ENCODE measurements around the gene AKAP11. TPM values are rescaled to one million over a fixed set of nuclear protein-coding genes. Genes with fewer than 3 reads are reported as not detected.

Gene AKAP11, protein sequence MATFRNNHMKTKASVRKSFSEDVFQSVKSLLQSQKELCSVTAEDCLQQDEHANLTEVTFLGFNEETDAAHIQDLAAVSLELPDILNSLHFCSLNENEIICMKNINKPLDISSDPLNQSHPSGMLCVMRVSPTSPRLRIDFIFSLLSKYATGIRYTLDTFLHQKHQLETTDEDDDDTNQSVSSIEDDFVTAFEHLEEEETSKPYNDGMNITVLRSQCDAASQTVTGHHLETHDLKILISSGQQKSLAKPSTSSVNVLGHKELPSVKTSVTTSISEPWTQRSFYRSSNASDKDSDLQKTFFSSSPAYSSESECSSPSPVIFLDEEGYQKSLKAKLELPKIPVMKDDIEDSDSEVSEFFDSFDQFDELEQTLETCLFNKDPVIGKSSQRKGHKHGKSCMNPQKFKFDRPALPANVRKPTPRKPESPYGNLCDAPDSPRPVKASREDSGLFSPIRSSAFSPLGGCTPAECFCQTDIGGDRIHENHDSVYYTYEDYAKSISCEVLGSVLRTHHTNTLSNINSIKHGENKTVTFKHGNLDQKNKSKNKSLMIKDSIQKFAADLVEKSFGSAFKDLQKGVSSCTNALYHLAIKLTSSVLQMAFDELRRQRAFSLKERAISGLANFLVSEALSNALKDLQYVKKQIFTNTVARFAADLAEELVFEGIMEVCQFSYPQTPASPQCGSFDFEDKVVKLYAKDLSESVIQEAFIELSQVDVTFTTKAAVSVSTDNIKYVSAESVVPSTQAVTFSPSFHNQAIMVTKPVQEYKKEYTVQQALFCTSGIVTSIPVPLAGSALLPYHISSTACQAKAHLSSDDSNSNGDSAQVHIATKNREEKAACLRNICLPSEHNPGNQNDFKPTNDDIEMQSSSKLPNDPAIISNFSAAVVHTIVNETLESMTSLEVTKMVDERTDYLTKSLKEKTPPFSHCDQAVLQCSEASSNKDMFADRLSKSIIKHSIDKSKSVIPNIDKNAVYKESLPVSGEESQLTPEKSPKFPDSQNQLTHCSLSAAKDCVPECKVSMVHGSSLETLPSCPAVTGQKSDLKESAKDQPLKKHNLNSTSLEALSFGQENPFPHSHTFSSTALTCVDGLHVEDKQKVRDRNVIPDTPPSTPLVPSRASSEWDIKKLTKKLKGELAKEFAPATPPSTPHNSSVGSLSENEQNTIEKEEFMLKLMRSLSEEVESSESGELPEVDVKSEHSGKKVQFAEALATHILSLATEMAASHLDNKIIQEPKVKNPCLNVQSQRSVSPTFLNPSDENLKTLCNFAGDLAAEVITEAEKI (N-terminal part only)
- 27.8 and 33.9 TPM in 2 replicates for total RNA-seq

DNA sequence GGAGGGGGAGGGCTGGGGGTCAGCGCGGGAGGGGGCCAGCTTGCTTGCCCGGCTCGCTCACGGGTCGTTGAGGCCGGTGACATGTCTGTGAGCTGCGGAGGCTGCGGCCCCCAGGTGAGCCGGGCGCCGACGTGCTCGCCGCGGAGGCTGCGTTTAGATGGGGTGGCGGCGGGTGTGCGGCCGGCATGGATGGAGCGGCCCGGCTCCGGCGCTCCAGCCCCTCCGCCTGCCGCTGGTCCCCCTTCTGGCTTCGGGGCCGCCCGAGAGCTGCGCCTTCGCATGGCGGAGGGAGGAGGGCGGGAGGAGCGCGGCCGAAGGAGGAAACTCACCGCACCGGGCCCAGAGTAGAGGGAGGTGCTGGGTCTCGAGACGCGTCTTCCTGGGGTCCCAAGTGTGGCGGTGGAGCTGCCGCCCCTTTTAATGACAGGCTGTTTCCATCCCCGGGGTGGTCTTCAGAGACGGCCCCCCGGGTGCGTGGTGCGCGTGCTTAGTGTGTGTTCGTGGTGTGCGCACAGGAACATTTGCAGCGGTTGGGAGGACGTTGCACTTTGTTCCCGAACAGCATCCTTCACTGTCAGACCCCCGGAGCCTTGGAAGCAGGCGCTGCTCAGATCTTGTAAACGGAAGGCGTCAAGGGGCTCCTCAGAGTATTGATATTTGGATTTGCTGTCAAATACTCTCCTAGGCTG is at the start of gene AKAP11:
AKAP11 (plus strand) TSS at position 38 of the 689 bp plus-strand sequence. CDS start 14,197 bp downstream, outside the sequence.

Other genes starting within 250 kb of the AKAP11 start
- gene DGKH, start 223.5 kb upstream of the AKAP11 start, total RNA-seq, result 5.3 and 8.4 TPM in 2 replicates